Kidney tubule cell (primary cell): ENCODE data around the gene CASP8AP2.
A peak's percentile ranks its signal among the peaks of the same experiment; 100 is the strongest.
"Not testable (repeated sequence)": the region's sequence is repeated elsewhere in the genome, so short reads cannot be mapped to it uniquely, and the experiment has no call there.

Source experiments
- DNase-seq: peaks from one replicate; pipeline ENCODE4 v3.0.0-alpha.2; 2018; ENCODE audit warnings: low spot score

The CASP8AP2 gene

GRCh38 chr6:89819336-89820130 is 10.1 kb upstream of the CASP8AP2 start, which contains the start of gene MDN1:
Gene MDN1, minus strand, starts transcription at chr6:89819794. Its CDS starts 187 bp downstream, at chr6:89819607.
- peak; percentile 96 for DNase-seq

- peak; percentile 19 for DNase-seq
Observed at GRCh38 chr6:89826029-89826528, 3.6 kb upstream of the CASP8AP2 start.

GRCh38 chr6:89828475-89828987 is 1.1 kb upstream of the CASP8AP2 start:
- not testable (repeated sequence) for DNase-seq

- no peak for DNase-seq
Observed at GRCh38 chr6:89828988-89829471, 650 bp upstream of the CASP8AP2 start.

GRCh38 chr6:89830170-89830809 is 610 bp downstream of the CASP8AP2 start:
- DNase-seq = no peak

GRCh38 chr6:89834884-89835792 is 5.5 kb downstream of the CASP8AP2 start:
- DNase-seq = no peak

GRCh38 chr6:89836639-89837222 is 7.1 kb downstream of the CASP8AP2 start:
- DNase-seq = no peak

- peak; percentile 28 for DNase-seq
Observed at GRCh38 chr6:89840538-89840937, 10.9 kb downstream of the CASP8AP2 start.

GRCh38 chr6:89842228-89842627 is 12.5 kb downstream of the CASP8AP2 start:
- DNase-seq = no peak

GRCh38 chr6:89843070-89843469 is 13.4 kb downstream of the CASP8AP2 start:
- peak; percentile 60 for DNase-seq

GRCh38 chr6:89847513-89847912 is 17.8 kb downstream of the CASP8AP2 start:
- DNase-seq = not testable (repeated sequence)

- peak; percentile 14 for DNase-seq
Observed at GRCh38 chr6:89853068-89853467, 23.4 kb downstream of the CASP8AP2 start.

GRCh38 chr6:89858041-89858440 is 28.4 kb downstream of the CASP8AP2 start:
- DNase-seq = no peak

GRCh38 chr6:89859744-89860143 is 30.1 kb downstream of the CASP8AP2 start:
- no peak for DNase-seq

GRCh38 chr6:89862273-89862672 is 32.6 kb downstream of the CASP8AP2 start:
- DNase-seq = no peak

- DNase-seq = no peak
Observed at GRCh38 chr6:89862698-89863097, 33.0 kb downstream of the CASP8AP2 start.

- no peak for DNase-seq
Observed at GRCh38 chr6:89866024-89866678, 36.5 kb downstream of the CASP8AP2 start.

GRCh38 chr6:89873721-89874120 is 44.0 kb downstream of the CASP8AP2 start:
- DNase-seq = no peak

GRCh38 chr6:89874438-89874837 is 44.8 kb downstream of the CASP8AP2 start:
- no peak for DNase-seq

- no peak for DNase-seq
Observed at GRCh38 chr6:89886378-89887120, 56.9 kb downstream of the CASP8AP2 start.
